Glutamatergic neuron (in vitro differentiated cells): ENCODE measurements around the gene MAST2. TPM values are rescaled to one million over a fixed set of nuclear protein-coding genes. Genes with fewer than 3 reads are reported as not detected.

ENCODE experiments used
- DNase-seq: peaks from one replicate; pipeline ENCODE4 v3.0.0; 2022
- H3K27ac Mint-ChIP-seq: one replicate; pipeline ENCODE4 v1.8.0; 2020; ENCODE audit warnings: mild to moderate bottlenecking, mixed read lengths, inconsistent platforms; ENCODE audit not compliant: unreplicated experiment
- H3K27me3 Mint-ChIP-seq: one replicate; pipeline ENCODE4 v1.8.0; 2020; ENCODE audit warnings: mild to moderate bottlenecking, moderate library complexity, mixed read lengths, inconsistent platforms; ENCODE audit not compliant: unreplicated experiment
- H3K36me3 Mint-ChIP-seq: one replicate; pipeline ENCODE4 v1.8.0; 2020; ENCODE audit warnings: mild to moderate bottlenecking, mixed read lengths, inconsistent platforms; ENCODE audit not compliant: unreplicated experiment
- H3K4me1 Mint-ChIP-seq: one replicate; pipeline ENCODE4 v1.8.0; 2020; ENCODE audit warnings: mild to moderate bottlenecking, low read depth, mixed read lengths, inconsistent platforms; ENCODE audit not compliant: unreplicated experiment
- H3K4me3 Mint-ChIP-seq: one replicate; pipeline ENCODE4 v1.8.0; 2020; ENCODE audit warnings: mild to moderate bottlenecking, mixed read lengths, inconsistent platforms; ENCODE audit not compliant: unreplicated experiment
- H3K9me3 Mint-ChIP-seq: one replicate; pipeline ENCODE4 v1.8.0; 2020; ENCODE audit warnings: mild to moderate bottlenecking, moderate library complexity, mixed read lengths, inconsistent platforms; ENCODE audit not compliant: unreplicated experiment
- total RNA-seq: library from RNA; stranded (reverse); fragmentation: NEBNext Ultra II Directional; extraction: Animal tissue kit (Norgen Biotek cat#: 25700); gene quantifications from one replicate; pipeline ENCODE4 v1.2.1, GENCODE V29; 2021; ENCODE audit not compliant: unreplicated experiment
- TF ChIP-seq, protein P1 (sequence below): fragments of 200-600 bp; sonication (generic); IDR thresholded peaks from one replicate; pipeline ENCODE4 v1.5.0; 2021; ENCODE audit not compliant: partially characterized antibody, unreplicated experiment

The MAST2 gene
- total RNA-seq, 1 donor from 2014 or later: 95.1 TPM

DNA sequence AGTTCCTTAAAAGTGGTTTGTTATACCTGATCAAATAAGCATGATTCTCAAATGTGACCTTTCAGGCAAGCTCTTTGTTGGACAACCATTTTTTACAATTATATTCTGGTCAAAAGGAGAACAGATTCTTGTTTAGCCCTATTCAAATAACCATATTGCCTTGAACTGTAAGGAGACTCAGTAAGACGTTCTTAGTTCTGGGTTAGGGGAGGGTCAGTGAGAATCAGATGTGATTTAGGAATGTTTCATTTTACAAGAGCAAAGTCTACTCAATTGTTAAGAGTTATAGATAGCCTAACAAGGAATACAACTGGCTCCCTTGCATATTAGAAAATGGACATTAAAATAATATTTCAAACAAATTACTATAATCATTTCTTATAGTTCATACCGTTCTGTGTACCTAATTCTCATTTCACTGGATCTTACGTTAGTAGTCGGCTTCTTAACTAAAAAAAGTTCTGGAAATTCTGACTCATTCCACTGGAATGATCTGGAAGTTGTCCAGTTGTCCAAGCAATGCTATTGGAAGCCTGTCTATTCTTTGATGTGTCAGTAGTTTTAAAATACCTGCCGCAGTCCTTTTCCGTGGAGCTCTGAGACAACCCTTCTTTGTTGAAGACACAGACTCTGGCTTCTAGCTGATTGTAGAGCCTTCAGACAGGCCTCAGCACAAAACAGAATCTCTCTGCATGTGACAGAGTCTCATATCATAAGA, 88.8 kb downstream of the MAST2 start:
- Mint-ChIP-seq H3K27ac (no peak overlapping the region), H3K9me3 (no peaks in the 10 kb centered on the region), H3K27me3 (peaks cover 2% of the 10 kb centered on the region), H3K36me3 (no peaks in the 10 kb centered on the region), H3K4me1 (no peaks in the 10 kb centered on the region), H3K4me3 (no peak overlapping the region)
- DNase-seq: no peak
- TF ChIP-seq, protein P1, sequence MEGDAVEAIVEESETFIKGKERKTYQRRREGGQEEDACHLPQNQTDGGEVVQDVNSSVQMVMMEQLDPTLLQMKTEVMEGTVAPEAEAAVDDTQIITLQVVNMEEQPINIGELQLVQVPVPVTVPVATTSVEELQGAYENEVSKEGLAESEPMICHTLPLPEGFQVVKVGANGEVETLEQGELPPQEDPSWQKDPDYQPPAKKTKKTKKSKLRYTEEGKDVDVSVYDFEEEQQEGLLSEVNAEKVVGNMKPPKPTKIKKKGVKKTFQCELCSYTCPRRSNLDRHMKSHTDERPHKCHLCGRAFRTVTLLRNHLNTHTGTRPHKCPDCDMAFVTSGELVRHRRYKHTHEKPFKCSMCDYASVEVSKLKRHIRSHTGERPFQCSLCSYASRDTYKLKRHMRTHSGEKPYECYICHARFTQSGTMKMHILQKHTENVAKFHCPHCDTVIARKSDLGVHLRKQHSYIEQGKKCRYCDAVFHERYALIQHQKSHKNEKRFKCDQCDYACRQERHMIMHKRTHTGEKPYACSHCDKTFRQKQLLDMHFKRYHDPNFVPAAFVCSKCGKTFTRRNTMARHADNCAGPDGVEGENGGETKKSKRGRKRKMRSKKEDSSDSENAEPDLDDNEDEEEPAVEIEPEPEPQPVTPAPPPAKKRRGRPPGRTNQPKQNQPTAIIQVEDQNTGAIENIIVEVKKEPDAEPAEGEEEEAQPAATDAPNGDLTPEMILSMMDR: no peak

DNA sequence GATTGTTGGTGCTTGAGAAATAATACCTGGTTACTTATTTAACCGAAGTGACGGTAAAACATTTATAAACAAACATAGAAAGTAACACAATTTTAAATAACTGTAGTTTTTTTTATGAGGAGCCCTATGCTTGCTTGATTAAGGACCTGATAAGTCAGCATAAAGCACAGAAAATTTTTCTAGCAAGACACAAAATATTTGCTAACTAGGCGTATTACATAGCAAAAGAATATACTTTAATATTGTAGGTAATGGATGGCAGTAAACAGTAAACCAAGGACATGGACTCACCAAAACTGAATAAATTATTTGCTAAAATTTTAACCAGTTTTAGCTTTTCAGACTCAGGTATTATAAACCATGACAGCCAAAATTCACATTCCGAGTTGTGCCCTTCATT, 90.9 kb downstream of the MAST2 start:
- H3K36me3 Mint-ChIP-seq: no peaks in the 10 kb centered on the region
- H3K4me1 Mint-ChIP-seq: no peaks in the 10 kb centered on the region
- peaks cover 2% of the 10 kb centered on the region for H3K9me3 Mint-ChIP-seq
- no peaks in the 10 kb centered on the region for H3K27me3 Mint-ChIP-seq
- H3K27ac Mint-ChIP-seq: no peak overlapping the region
- TF ChIP-seq, protein P1: no peak
- no peak overlapping the region for H3K4me3 Mint-ChIP-seq
- no peak for DNase-seq

DNA sequence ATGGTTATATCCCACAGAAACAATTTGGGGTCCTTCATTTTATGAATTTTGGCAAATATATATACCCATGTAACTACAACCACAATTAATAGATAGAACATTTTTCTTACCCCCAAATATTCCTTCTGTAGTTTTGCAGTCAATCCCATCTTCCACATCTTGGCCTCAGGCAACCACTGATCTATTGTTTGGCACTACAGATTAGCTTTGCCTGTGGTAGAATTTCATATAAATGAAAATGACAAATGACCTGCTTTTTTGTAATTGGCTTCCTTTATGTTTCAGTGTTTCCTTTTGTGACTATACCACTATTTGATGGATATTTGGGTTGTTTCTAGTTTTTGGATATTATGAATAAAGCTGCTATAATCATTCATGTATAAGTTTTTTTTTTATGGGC, 91.5 kb downstream of the MAST2 start:
- DNase-seq: no peak
- Mint-ChIP-seq H3K4me3 (no peak overlapping the region), H3K27me3 (no peaks in the 10 kb centered on the region), H3K4me1 (no peaks in the 10 kb centered on the region), H3K9me3 (peaks cover 3% of the 10 kb centered on the region), H3K36me3 (no peaks in the 10 kb centered on the region), H3K27ac (no peak overlapping the region)
- TF ChIP-seq, protein P1: no peak

DNA sequence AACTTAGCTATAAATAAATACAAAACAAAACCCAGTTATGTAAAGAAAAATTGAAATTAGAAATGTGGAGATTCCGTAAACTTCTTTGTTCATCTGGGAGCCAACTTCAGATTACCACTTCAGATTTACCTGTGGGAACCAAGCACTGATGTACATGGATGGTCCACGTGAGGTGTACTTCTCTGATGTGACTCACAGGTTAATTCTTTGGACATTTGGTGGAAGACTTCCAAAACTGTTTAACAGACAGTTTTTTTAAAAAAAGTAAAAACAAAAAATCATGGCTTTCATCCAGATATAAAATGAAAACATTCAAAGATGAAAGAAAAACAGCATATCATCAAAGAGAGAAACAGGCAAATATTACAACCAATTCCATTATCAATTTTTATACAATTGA, 92.0 kb downstream of the MAST2 start:
- H3K4me3 Mint-ChIP-seq: no peak overlapping the region
- no peaks in the 10 kb centered on the region for H3K4me1 Mint-ChIP-seq
- TF ChIP-seq, protein P1: no peak
- no peak for DNase-seq
- H3K36me3 Mint-ChIP-seq: no peaks in the 10 kb centered on the region
- peaks cover 3% of the 10 kb centered on the region for H3K9me3 Mint-ChIP-seq
- no peak overlapping the region for H3K27ac Mint-ChIP-seq
- no peaks in the 10 kb centered on the region for H3K27me3 Mint-ChIP-seq

DNA sequence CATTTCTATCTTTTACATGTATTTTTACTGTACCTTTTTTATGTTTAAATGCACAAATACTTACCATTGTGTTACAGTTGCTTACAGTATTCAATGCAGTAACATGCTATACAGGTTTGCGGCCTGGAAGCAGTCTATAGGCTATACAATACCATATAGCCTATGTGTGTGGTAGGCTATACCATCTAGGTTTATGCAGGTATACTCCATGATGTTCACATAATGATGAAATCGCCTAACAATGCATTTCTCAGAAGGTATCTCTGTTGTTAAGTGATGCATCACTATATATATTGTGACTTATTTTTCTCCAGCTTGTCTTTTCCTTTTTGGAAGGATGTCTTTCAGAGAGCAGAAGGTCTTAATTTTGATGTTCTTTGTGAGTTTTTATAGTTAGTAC, 103.5 kb downstream of the MAST2 start:
- peaks cover 10% of the 10 kb centered on the region for H3K36me3 Mint-ChIP-seq
- no peak overlapping the region for H3K27ac Mint-ChIP-seq
- no peak for DNase-seq
- H3K9me3 Mint-ChIP-seq: peaks cover under 1% of the 10 kb centered on the region
- H3K27me3 Mint-ChIP-seq: no peaks in the 10 kb centered on the region
- H3K4me3 Mint-ChIP-seq: no peak overlapping the region
- TF ChIP-seq, protein P1: no peak
- no peaks in the 10 kb centered on the region for H3K4me1 Mint-ChIP-seq
